ENCODE results near the gene AKAP13.

DNA sequence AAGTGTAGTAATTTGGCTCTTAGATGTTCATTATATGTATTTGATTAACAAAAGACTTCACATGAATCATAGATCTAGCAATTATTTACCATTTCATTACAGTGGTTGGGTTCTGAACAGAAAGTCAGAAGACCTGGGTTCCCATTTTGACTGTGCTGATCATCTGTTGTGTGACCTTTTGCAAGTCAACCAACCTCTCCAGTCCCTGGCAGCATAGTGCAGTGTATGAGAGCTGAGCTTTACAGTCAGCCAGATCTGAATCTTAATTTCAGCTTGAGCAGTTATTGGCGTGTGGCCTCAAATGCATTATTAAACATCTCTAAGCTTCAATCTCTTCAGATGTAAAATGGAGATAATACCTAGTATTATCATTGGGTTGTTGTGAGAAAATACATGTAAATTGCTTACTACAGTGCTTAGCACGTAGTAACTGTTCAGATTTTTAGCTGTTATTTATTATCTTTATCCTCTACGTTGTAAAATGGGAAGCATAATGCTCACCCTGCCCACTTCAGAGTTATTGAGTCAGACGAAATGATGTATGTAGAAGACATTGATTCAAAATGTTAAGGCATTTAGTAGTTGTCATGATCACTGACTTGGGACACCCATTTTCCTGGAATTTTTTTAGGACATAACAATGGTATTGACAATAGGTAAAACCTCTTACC is 310.3 kb downstream of the AKAP13 start:
- TF ChIP-seq, protein P1, sequence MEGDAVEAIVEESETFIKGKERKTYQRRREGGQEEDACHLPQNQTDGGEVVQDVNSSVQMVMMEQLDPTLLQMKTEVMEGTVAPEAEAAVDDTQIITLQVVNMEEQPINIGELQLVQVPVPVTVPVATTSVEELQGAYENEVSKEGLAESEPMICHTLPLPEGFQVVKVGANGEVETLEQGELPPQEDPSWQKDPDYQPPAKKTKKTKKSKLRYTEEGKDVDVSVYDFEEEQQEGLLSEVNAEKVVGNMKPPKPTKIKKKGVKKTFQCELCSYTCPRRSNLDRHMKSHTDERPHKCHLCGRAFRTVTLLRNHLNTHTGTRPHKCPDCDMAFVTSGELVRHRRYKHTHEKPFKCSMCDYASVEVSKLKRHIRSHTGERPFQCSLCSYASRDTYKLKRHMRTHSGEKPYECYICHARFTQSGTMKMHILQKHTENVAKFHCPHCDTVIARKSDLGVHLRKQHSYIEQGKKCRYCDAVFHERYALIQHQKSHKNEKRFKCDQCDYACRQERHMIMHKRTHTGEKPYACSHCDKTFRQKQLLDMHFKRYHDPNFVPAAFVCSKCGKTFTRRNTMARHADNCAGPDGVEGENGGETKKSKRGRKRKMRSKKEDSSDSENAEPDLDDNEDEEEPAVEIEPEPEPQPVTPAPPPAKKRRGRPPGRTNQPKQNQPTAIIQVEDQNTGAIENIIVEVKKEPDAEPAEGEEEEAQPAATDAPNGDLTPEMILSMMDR (IDR thresholded peaks at IDR 0.05), result no peak
- TF ChIP-seq EZH2 (IDR thresholded peaks at IDR 0.05; ENCODE audit: borderline replicate concordance, insufficient read depth, low read depth, low read length, poor library complexity, severe bottlenecking), result no peak

Data from B cell (primary cell).